ENCODE results near the gene SLC4A3. TPM values are rescaled to one million over a fixed set of nuclear protein-coding genes. Genes with fewer than 3 reads are reported as not detected.

Gene SLC4A3
- total RNA-seq, 1 experiment from 2014 or later: 8.7 TPM

- TF ChIP-seq NFATC4 (CRISPR knock-in tag; IDR thresholded peaks at IDR 0.05) (no peak), IRF2 (CRISPR knock-in tag; IDR thresholded peaks at IDR 0.05; ENCODE audit: borderline replicate concordance, low read depth) (no peak), ESRRA (CRISPR knock-in tag; IDR thresholded peaks at IDR 0.05; ENCODE audit: borderline replicate concordance) (no peak), ZNF671 (CRISPR knock-in tag; IDR thresholded peaks at IDR 0.05) (no peak), SP1 (CRISPR knock-in tag; conservative IDR thresholded peaks at IDR 0.05) (no peak), NR3C1 (CRISPR knock-in tag; conservative IDR thresholded peaks at IDR 0.05; ENCODE audit: low read depth) (no peak), FOXP4 (CRISPR knock-in tag; IDR thresholded peaks at IDR 0.05) (no peak), GABPB1 (CRISPR knock-in tag; IDR thresholded peaks at IDR 0.05) (no peak), PRRX2 (CRISPR knock-in tag; IDR thresholded peaks at IDR 0.05) (no peak), TCF7 (CRISPR knock-in tag; IDR thresholded peaks at IDR 0.05; ENCODE audit: low read depth) (no peak), E2F4 (CRISPR knock-in tag; IDR thresholded peaks at IDR 0.05; ENCODE audit: borderline replicate concordance, low read depth) (no peak), SMAD3 (CRISPR knock-in tag; IDR thresholded peaks at IDR 0.05; ENCODE audit: borderline replicate concordance) (no peak), SMAD4 (CRISPR knock-in tag; IDR thresholded peaks at IDR 0.05) (no peak), ZBTB43 (CRISPR knock-in tag; IDR thresholded peaks at IDR 0.05) (no peak), STAT6 (CRISPR knock-in tag; conservative IDR thresholded peaks at IDR 0.05; ENCODE audit: low read depth) (no peak)
- Mint-ChIP-seq H3K4me1 (peaks cover 11% of the 10 kb centered on the region), H3K27me3 (ENCODE audit: low read depth) (peaks cover 6% of the 10 kb centered on the region; the same call in 1 of the 2 replicates), H3K27ac (no peak overlapping the region), H3K4me3 (no peak overlapping the region), H3K9me3 (no peaks in the 10 kb centered on the region), H3K36me3 (no peaks in the 10 kb centered on the region)
- ChIA-PET CTCF (interaction anchor here (0.6 to 3.3 kb wide), 6 partner anchors 10 to 77 kb away, joined by 3 to 23 read pairs (median 3); no protein-coding TSS in a partner anchor), POLR2A (interaction anchor here (0.8 to 0.9 kb wide), 2 partner anchors 8 to 13 kb away, joined by 3 to 4 read pairs; no protein-coding TSS in a partner anchor)
- DNase-seq (ENCODE audit: low spot score) (peak; percentile 63), ATAC-seq (peak; percentile 64)
Observed at GRCh38 chr2:219638217-219638947, 11.0 kb downstream of the SLC4A3 start.

GRCh38 chr2:219638948-219639755, 11.7 kb downstream of the SLC4A3 start:
- DNase-seq (ENCODE audit: low spot score) (no peak), ATAC-seq (no peak)
- ChIA-PET CTCF (interaction anchor here (0.6 to 3.3 kb wide), 4 partner anchors 29 to 180 kb away, joined by 3 to 23 read pairs (median 3); no protein-coding TSS in a partner anchor), POLR2A (interaction anchor here (0.5 kb wide), 1 partner anchor 251 kb away, joined by 4 read pairs; no protein-coding TSS in a partner anchor)
- peaks cover 6% of the 10 kb centered on the region; the same call in 1 of the 2 replicates for H3K27me3 Mint-ChIP-seq (ENCODE audit: low read depth)
- H3K4me3 Mint-ChIP-seq: no peak overlapping the region
- no peak overlapping the region for H3K27ac Mint-ChIP-seq
- H3K4me1 Mint-ChIP-seq: peaks cover 15% of the 10 kb centered on the region
- H3K9me3 Mint-ChIP-seq: no peaks in the 10 kb centered on the region
- H3K36me3 Mint-ChIP-seq: no peaks in the 10 kb centered on the region
- TF ChIP-seq ZBTB43 (CRISPR knock-in tag; IDR thresholded peaks at IDR 0.05): no peak
- no peak for TF ChIP-seq E2F4 (CRISPR knock-in tag; IDR thresholded peaks at IDR 0.05; ENCODE audit: borderline replicate concordance, low read depth)
- no peak for TF ChIP-seq HMGA2 (CRISPR knock-in tag; IDR thresholded peaks at IDR 0.05)
- no peak for TF ChIP-seq JUN (CRISPR knock-in tag; IDR thresholded peaks at IDR 0.05)
- TF ChIP-seq GTF2I (CRISPR knock-in tag; conservative IDR thresholded peaks at IDR 0.05): no peak
- no peak for TF ChIP-seq ZSCAN18 (CRISPR knock-in tag; IDR thresholded peaks at IDR 0.05)
- no peak for TF ChIP-seq NFYB (CRISPR knock-in tag; conservative IDR thresholded peaks at IDR 0.05; ENCODE audit: low read depth)
- no peak for TF ChIP-seq ESRRA (CRISPR knock-in tag; IDR thresholded peaks at IDR 0.05; ENCODE audit: borderline replicate concordance)
